SH-SY5Y (cell line): ENCODE results near the gene LIN7C.

Experiments used
- GATA2 ChIP-seq: IDR thresholded peaks from 2 replicates; pipeline ENCODE4 v1.6.1; 2011; ENCODE audit warnings: mild to moderate bottlenecking, low read depth, low read length
- GATA3 ChIP-seq: IDR thresholded peaks from 2 replicates; pipeline ENCODE4 v1.6.1; 2011; ENCODE audit warnings: low read depth, mild to moderate bottlenecking, low read length, moderate library complexity

GRCh38 chr11:27512238-27512637, 5.7 kb upstream of the LIN7C start:
- TF ChIP-seq GATA2 (no peak), GATA3 (no peak)
